Cardiac ventricle fibroblast (primary cell): ENCODE results near the gene TBC1D23. TPM values are rescaled to one million over a fixed set of nuclear protein-coding genes. Genes with fewer than 3 reads are reported as not detected.

Experiments
- total RNA-seq: library from RNA; depleted of rRNA; stranded (reverse); fragments of >200 nt; gene quantifications from 2 replicates; pipeline ENCODE4 v1.2.3, GENCODE V29; 2015

TBC1D23 gene
- 20.0 and 28.1 TPM in 2 replicates for total RNA-seq

DNA sequence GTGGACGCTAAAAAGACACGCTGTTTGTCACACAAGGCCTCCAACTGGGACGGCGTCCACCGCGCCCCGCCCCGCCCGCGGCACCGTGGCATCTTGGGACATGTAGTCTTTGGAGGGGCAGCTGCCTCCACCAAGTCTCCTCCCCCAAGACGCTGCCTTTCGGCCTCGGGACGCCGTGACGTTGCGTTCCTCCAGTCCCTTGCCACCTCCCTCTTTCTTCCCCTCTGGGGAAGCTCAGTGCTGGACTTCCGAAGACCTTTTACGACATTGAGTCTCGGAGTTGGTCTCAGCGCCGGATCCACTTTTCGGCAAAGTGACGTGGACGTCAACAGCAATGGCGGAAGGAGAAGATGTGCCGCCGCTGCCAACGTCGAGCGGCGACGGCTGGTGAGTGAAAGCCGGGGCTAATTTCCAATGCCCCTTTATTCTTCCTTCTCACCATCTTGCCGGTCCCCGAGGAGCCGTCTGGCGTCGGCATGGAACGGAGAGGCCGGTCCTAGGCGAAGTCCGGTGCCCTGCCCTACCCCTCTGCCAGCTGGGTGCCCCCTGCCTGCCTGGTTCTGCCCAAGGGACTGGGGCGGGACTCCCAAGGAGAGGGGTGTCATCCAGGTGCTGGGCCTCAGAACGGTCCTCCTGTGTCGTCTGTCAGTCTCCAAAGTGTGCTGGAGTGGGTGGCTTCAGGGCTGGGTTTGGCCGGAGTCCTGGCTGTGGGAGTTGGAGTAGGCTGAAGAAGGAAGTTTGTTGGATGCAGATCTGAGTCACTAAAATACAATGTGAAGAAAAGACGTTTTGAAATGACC lies at the start of gene TBC1D23:
Gene TBC1D23, plus strand, starts transcription at position 308 of the 800 bp plus-strand sequence. Its CDS starts 27 bp downstream, at position 335.

DNA sequence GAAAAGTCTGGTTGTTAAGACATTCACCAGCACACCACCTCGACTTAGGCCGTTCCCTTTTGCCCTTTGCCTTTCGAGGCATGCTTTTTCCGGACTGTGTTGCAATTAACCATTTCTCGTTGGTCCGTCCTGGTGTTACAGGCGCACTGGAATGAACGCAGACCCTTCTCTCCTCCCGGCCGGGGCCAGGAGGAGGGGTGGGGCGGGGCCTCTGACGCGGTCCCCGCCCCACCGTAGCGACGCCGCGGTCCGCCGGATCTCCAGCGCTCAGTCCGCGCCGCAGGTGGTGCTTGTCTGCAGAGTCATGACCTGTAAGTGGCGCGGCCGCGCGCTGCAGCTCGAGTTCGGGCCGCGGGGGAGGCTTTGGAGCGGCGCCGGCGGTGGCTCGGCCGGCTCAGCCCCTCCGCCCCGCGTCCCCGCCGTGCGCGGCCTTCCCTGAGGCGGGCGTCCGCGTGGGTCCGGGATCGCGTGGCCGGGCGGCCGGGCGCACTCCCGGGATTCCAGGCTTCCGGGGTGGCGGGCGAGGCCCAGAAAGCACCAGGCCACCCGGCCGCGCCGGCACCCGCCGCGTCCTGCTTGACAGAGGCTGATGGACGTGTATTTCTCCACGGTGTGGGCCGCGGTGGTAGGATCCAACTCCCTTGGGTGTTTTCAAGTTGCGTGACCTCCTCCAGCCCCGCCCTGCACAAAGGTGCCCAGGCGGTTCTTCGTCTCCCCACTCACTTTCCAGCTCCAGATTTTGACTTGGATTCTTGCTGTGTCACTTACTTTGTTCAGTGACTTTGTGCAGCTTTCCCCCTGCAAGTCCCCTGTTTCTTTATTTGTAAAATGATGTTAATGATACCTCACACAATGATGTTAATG lies 73.9 kb downstream of the TBC1D23 start, which contains the start of gene NIT2:
Gene NIT2, plus strand, starts transcription at position 270 of the 864 bp plus-strand sequence. Its CDS starts 35 bp downstream, at position 305.

Other genes starting within 250 kb of the TBC1D23 start
- 15.9 and 16.0 TPM in 2 replicates for gene FILIP1L, start 146.5 kb upstream of the TBC1D23 start, total RNA-seq
- 16.8 and 18.8 TPM in 2 replicates for gene NIT2, start 73.8 kb downstream of the TBC1D23 start, total RNA-seq
- gene TOMM70, start 140.1 kb downstream of the TBC1D23 start, total RNA-seq = 40.9 and 51.2 TPM in 2 replicates
- gene LNP1, start 140.5 kb downstream of the TBC1D23 start, total RNA-seq = 2.6 and 5.8 TPM in 2 replicates
- gene TMEM45A, start 231.6 kb downstream of the TBC1D23 start, total RNA-seq = 103 TPM in 2 replicates